SK-N-SH (cell line): Measurements from ENCODE around the gene GNS. TPM values are rescaled to one million over a fixed set of nuclear protein-coding genes. Genes with fewer than 3 reads are reported as not detected.

Experiments
- CTCF ChIA-PET: fragments of 300-600, 350-600 bp; formaldehyde crosslinking; extraction: SDS; loops from one replicate; lab custom pipeline; 2021; lab: Yijun Ruan, JAX
- POLR2A ChIA-PET: fragments of 350-600 bp; sonication (Branson Sonifier 250); formaldehyde crosslinking; extraction: SDS; loops from one replicate; lab custom pipeline; 2020; ENCODE audit warnings: antibody characterized with exemption, inconsistent platforms; lab: Yijun Ruan, JAX
- DNase-seq: peaks from one replicate; pipeline ENCODE4 v3.0.0; 2012
- H2AFZ ChIP-seq: fragments of 200-600 bp; sonication (generic); 2 replicates; pipeline ENCODE4 v1.8.1; 2016; ENCODE audit warnings: antibody characterized with exemption, mild to moderate bottlenecking, low read depth
- H3F3A ChIP-seq: fragments of 200-600 bp; sonication (generic); replicated peaks from 2 replicates; pipeline ENCODE3; 2016; ENCODE audit warnings: antibody characterized with exemption, mild to moderate bottlenecking; ENCODE audit not compliant: insufficient read depth
- H3K27ac ChIP-seq, 2 experiments: fragments of 200-500 bp in 1 of 2; fragments of 200-600 bp in 1 of 2; sonication (Bioruptor generic) in 1 of 2; sonication (generic), shearing (Covaris generic) in 1 of 2; 2 replicates each; pipeline versions ENCODE4 v1.5.1 to v1.6.1; 2014 to 2016; ENCODE audit warnings: low read depth in 2 of 2, inconsistent platforms in 1 of 2, low read length in 1 of 2, mild to moderate bottlenecking in 1 of 2, mixed read lengths in 1 of 2
- H3K27me3 ChIP-seq: fragments of 200-600 bp; sonication (generic), shearing (Covaris generic); 2 replicates; pipeline ENCODE4 v1.6.1; 2016; ENCODE audit warnings: mixed run types; ENCODE audit not compliant: insufficient read depth
- H3K36me3 ChIP-seq, 2 experiments: fragments of 200-500 bp in 1 of 2; fragments of 200-600 bp in 1 of 2; sonication (Bioruptor generic) in 1 of 2; sonication (generic) in 1 of 2; replicated peaks in 1 of 2; 2 replicates each; pipeline versions ENCODE3 to v1.5.1; 2014 to 2016; ENCODE audit warnings: low read length in 1 of 2, mild to moderate bottlenecking in 1 of 2; ENCODE audit not compliant: insufficient read depth in 2 of 2, control insufficient read depth in 1 of 2
- H3K4me1 ChIP-seq, 2 experiments: fragments of 200-500 bp in 1 of 2; fragments of 200-600 bp in 1 of 2; sonication (Bioruptor generic) in 1 of 2; sonication (generic), shearing (Covaris generic) in 1 of 2; 2 replicates each; pipeline versions ENCODE4 v1.5.1 to v1.6.1; 2014 to 2016; ENCODE audit warnings: low read depth in 1 of 2, low read length in 1 of 2, mixed run types in 1 of 2; ENCODE audit not compliant: insufficient read depth in 2 of 2, control insufficient read depth in 1 of 2
- H3K4me2 ChIP-seq: fragments of 200-600 bp; sonication (generic), shearing (Covaris generic); 2 replicates; pipeline ENCODE4 v1.6.1; 2017; ENCODE audit warnings: mixed run types
- H3K4me3 ChIP-seq, 2 experiments: fragments of 200-500 bp in 1 of 2; fragments of 200-600 bp in 1 of 2; sonication (Bioruptor generic) in 1 of 2; sonication (generic), shearing (Covaris generic) in 1 of 2; 2 replicates each; pipeline versions ENCODE4 v1.5.1 to v1.8.1; 2014 to 2016; ENCODE audit warnings: low read depth in 2 of 2, inconsistent platforms in 1 of 2, low read length in 1 of 2, mild to moderate bottlenecking in 1 of 2, mixed read lengths in 1 of 2, moderate library complexity in 1 of 2
- H3K79me2 ChIP-seq: fragments of 200-600 bp; sonication (generic); 2 replicates; pipeline ENCODE4 v1.8.1; 2017; ENCODE audit warnings: mild to moderate bottlenecking; ENCODE audit not compliant: insufficient read depth
- H3K9ac ChIP-seq: fragments of 200-600 bp; sonication (generic); 2 replicates; pipeline ENCODE4 v1.6.1; 2017; ENCODE audit warnings: mixed run types
- H3K9me2 ChIP-seq: fragments of 200-600 bp; sonication (generic); 2 replicates; pipeline ENCODE4 v1.6.1; 2017; ENCODE audit warnings: mixed run types
- H3K9me3 ChIP-seq: fragments of 200-600 bp; sonication (generic); 2 replicates; pipeline ENCODE4 v1.6.1; 2017; ENCODE audit warnings: mixed run types, mild to moderate bottlenecking, moderate library complexity
- H4K20me1 ChIP-seq: fragments of 200-600 bp; sonication (generic); 2 replicates; pipeline ENCODE4 v1.6.1; 2017; ENCODE audit warnings: mild to moderate bottlenecking, mixed run types; ENCODE audit not compliant: insufficient read depth
- EP300 ChIP-seq, 2 experiments: IDR thresholded peaks; 2 replicates each; pipeline versions ENCODE4 v1.4.0 to v1.6.1; 2012; ENCODE audit warnings: borderline replicate concordance in 1 of 2, low read depth in 1 of 2, low read length in 1 of 2
- EZH2phosphoT487 ChIP-seq: fragments of 200-600 bp; sonication (generic); IDR thresholded peaks from 2 replicates; pipeline ENCODE4 v1.6.1; 2017; ENCODE audit warnings: low read depth, mixed run types, mild to moderate bottlenecking, antibody characterized with exemption, moderate library complexity, borderline replicate concordance
- GABPA ChIP-seq: IDR thresholded peaks from 2 replicates; pipeline ENCODE4 v1.4.0; 2012; ENCODE audit warnings: low read depth, mild to moderate bottlenecking
- GATA2 ChIP-seq: sonication (generic); formaldehyde crosslinking; IDR thresholded peaks from 2 replicates; pipeline ENCODE4 v1.5.0; 2020; ENCODE audit warnings: mild to moderate bottlenecking, missing genetic modification reagents
- JUND ChIP-seq: IDR thresholded peaks from 2 replicates; pipeline ENCODE4 v1.4.0; 2012
- NFIC ChIP-seq: IDR thresholded peaks from 2 replicates; pipeline ENCODE4 v1.4.0; 2012; ENCODE audit warnings: borderline replicate concordance
- NRF1 ChIP-seq: IDR thresholded peaks from 2 replicates; pipeline ENCODE4 v1.6.1; 2012; ENCODE audit warnings: low read depth, mild to moderate bottlenecking, low read length
- POLR2AphosphoS5 ChIP-seq: IDR thresholded peaks from 2 replicates; pipeline ENCODE4 v1.6.1; 2012; ENCODE audit warnings: low read depth, low read length
- SIN3A ChIP-seq: IDR thresholded peaks from 2 replicates; pipeline ENCODE4 v1.6.1; 2012; ENCODE audit warnings: low read depth, mild to moderate bottlenecking, low read length, moderate library complexity, borderline replicate concordance
- TCF12 ChIP-seq: IDR thresholded peaks from 2 replicates; pipeline ENCODE4 v1.4.0; 2012
- USF1 ChIP-seq: IDR thresholded peaks from 2 replicates; pipeline ENCODE4 v1.4.0; 2012; ENCODE audit warnings: low read depth, borderline replicate concordance
- WGBS: methylation state at CpG from one replicate; pipeline ENCODE4 v1.1.6; 2017; ENCODE audit warnings: low lambda C conversion rate; 5-methylcytosine and 5-hydroxymethylcytosine counted together
- polyA plus RNA-seq, 3 experiments: library from polyadenylated mRNA; depleted of rRNA; stranded (reverse); fragments of >200 nt; gene quantifications; 2 replicates each; pipeline ENCODE4 v1.2.3, GENCODE V29; 2012

Gene GNS
- polyA plus RNA-seq, 1 of the 3 experiments (the other 2 are of a cell fraction) = 74.8 TPM

- Histone ChIP-seq H4K20me1 (no peaks in the 10 kb centered on the region), H3K4me3 (no peak overlapping the region), H3K9me2 (no peaks in the 10 kb centered on the region), H3K9me3 (no peaks in the 10 kb centered on the region), H3K36me3 (peaks cover 61 to 79% of the 10 kb centered on the region in 2 experiments), H3K79me2 (no peaks in the 10 kb centered on the region)
- POLR2A ChIA-PET = no interaction called here
- TF ChIP-seq POLR2AphosphoS5 = no peak
- TF ChIP-seq USF1 = no peak
- TF ChIP-seq GABPA = no peak
- no peak for TF ChIP-seq NFIC
- TF ChIP-seq SIN3A = no peak
- TF ChIP-seq, all 33 proteins: peak for 0
- H3F3A ChIP-seq = no peaks in the 10 kb centered on the region
- H3K4me2 ChIP-seq = no peak overlapping the region
- H3K27ac ChIP-seq = no peak overlapping the region
- no peak overlapping the region for H3K9ac ChIP-seq
- no peaks in the 10 kb centered on the region for H3K27me3 ChIP-seq
- no peak for DNase-seq
- no peaks in the 10 kb centered on the region; a peak in 1 of 4 replicates for H3K4me1 ChIP-seq
- WGBS = 92% methylated on average over 1 of the region's 1 CpG
- H2AFZ ChIP-seq = no peak overlapping the region
- CTCF ChIA-PET = interaction anchor here (1.6 kb wide), 1 partner anchor 21 kb away, joined by 5 read pairs; no protein-coding TSS in a partner anchor
Observed at GRCh38 chr12:64718649-64719048, 40.6 kb downstream of the GNS start.

- no peak for DNase-seq
- no peaks in the 10 kb centered on the region for H3K9me2 ChIP-seq
- no peaks in the 10 kb centered on the region; a peak in 1 of 4 replicates for H3K4me1 ChIP-seq
- ChIA-PET CTCF (interaction anchor here (1.1 to 1.6 kb wide), 2 partner anchors 19 to 168 kb away, joined by 4 to 6 read pairs; no protein-coding TSS in a partner anchor), POLR2A (interaction anchor here (0.7 kb wide), 1 partner anchor 30 kb away, joined by 3 read pairs; no protein-coding TSS in a partner anchor)
- H2AFZ ChIP-seq = no peak overlapping the region
- H3K27ac ChIP-seq = no peak overlapping the region
- H3K9me3 ChIP-seq = no peaks in the 10 kb centered on the region
- no peak for TF ChIP-seq NRF1
- no peak for TF ChIP-seq TCF12
- no peak for TF ChIP-seq SIN3A
- TF ChIP-seq EZH2phosphoT487 = no peak
- TF ChIP-seq JUND = no peak
- TF ChIP-seq EP300 (IDR thresholded peaks at IDR 0.05; ENCODE audit: borderline replicate concordance in 1 of 2, low read depth in 1 of 2, low read length in 1 of 2) = no peak
- no peak for TF ChIP-seq GATA2 (CRISPR knock-in tag)
- no peaks in the 10 kb centered on the region for H3K79me2 ChIP-seq
- H3K4me3 ChIP-seq = no peak overlapping the region
- H3F3A ChIP-seq = no peaks in the 10 kb centered on the region
- no peak overlapping the region for H3K9ac ChIP-seq
- no peaks in the 10 kb centered on the region for H4K20me1 ChIP-seq
- no peak overlapping the region for H3K4me2 ChIP-seq
- H3K36me3 ChIP-seq = peaks cover 59 to 67% of the 10 kb centered on the region in 2 experiments
- no peaks in the 10 kb centered on the region for H3K27me3 ChIP-seq
- WGBS = 82% methylated on average over 6 of the region's 6 CpGs
Observed at GRCh38 chr12:64716839-64717455, 42.3 kb downstream of the GNS start.
